A549 (cell line): ENCODE results near the gene IRF2BPL.

Experiments used
- BHLHE40 ChIP-seq: IDR thresholded peaks from 2 replicates; pipeline ENCODE4 v1.6.1; 2012; ENCODE audit warnings: low read depth, low read length, inconsistent platforms
- CHD2 ChIP-seq: fragments of 150-350 bp; IDR thresholded peaks from 2 replicates; pipeline ENCODE4 v1.6.1; 2014; ENCODE audit warnings: low read length; ENCODE audit not compliant: partially characterized antibody
- CTCF ChIP-seq: fragments of >200 bp; sonication (Bioruptor Twin); formaldehyde crosslinking; IDR thresholded peaks from 3 replicates; pipeline ENCODE4 v1.5.1; 2016
- JUN ChIP-seq, 2 experiments: fragments of >200 bp; sonication (Bioruptor Twin); formaldehyde crosslinking; IDR thresholded peaks; 2 replicates in 1 of 2; 3 replicates in 1 of 2; pipeline ENCODE4 v1.6.1; 2016 to 2017
- JUNB ChIP-seq: fragments of >200 bp; sonication (Bioruptor Twin); formaldehyde crosslinking; IDR thresholded peaks from 2 replicates; pipeline ENCODE4 v1.6.1; 2016
- KDM1A ChIP-seq: fragments of 200-600 bp; sonication (generic); IDR thresholded peaks from 2 replicates; pipeline ENCODE4 v1.6.1; 2016; ENCODE audit warnings: low read depth, mild to moderate bottlenecking
- KDM5A ChIP-seq: fragments of 200-600 bp; sonication (generic); IDR thresholded peaks from 2 replicates; pipeline ENCODE4 v1.6.1; 2016; ENCODE audit warnings: antibody characterized with exemption, mild to moderate bottlenecking
- MAX ChIP-seq: IDR thresholded peaks from 2 replicates; pipeline ENCODE4 v1.6.1; 2012
- POLR2A ChIP-seq: IDR thresholded peaks from 2 replicates; pipeline ENCODE4 v1.6.1; 2012; ENCODE audit warnings: mild to moderate bottlenecking, low read length
- RFX5 ChIP-seq: fragments of 450-650 bp; IDR thresholded peaks from 2 replicates; pipeline ENCODE4 v1.7.1; 2014; ENCODE audit warnings: antibody characterized with exemption, mild to moderate bottlenecking, moderate library complexity

GRCh38 chr14:77059276-77059915 is 30.9 kb upstream of the IRF2BPL start:
- TF ChIP-seq CTCF = no peak
- no peak for TF ChIP-seq JUNB
- no peak for TF ChIP-seq BHLHE40
- no peak for TF ChIP-seq RFX5
- no peak for TF ChIP-seq POLR2A
- no peak for TF ChIP-seq KDM5A
- peak; percentile 84 for TF ChIP-seq MAX
- TF ChIP-seq JUN (IDR thresholded peaks at IDR 0.05) = no peak
- TF ChIP-seq CHD2 = no peak
- TF ChIP-seq KDM1A = no peak
